Mesenteric fat pad (tissue), 1 donor: ENCODE data around the gene PSMB2. TPM values are rescaled to one million over a fixed set of nuclear protein-coding genes. Genes with fewer than 3 reads are reported as not detected.
"Not testable (repeated sequence)": the region's sequence is repeated elsewhere in the genome, so short reads cannot be mapped to it uniquely, and the experiment has no call there.

Experiments used
- DNase-seq: peaks from one replicate; pipeline ENCODE4 v3.0.0-alpha.2; 2020; ENCODE audit warnings: low spot score
- long read RNA-seq: library from polyadenylated mRNA; unstranded; transcript quantifications from one replicate; pipeline ENCODE4 v2.0.0, GENCODE V29; 2020
- total RNA-seq: library from RNA; stranded (reverse); fragmentation: NEBNext Ultra II Directional; extraction: Animal tissue kit (Norgen Biotek cat#: 25700); gene quantifications from one replicate; pipeline ENCODE4 v1.2.1, GENCODE V29; 2021
- donor health status: DM: yes; HTN: yes; CAD: no.

Gene PSMB2
- total RNA-seq = 47.4 TPM
- long read RNA-seq, transcript PSMB2-201 (6 exons, 2,701 nt) = major isoform, 40 of 43 reads
- long read RNA-seq, partial matches to known transcripts = 0 of 43 reads
- long read RNA-seq, other reads (novel, unspliced or antisense) = 3 of 43 reads

- peak; percentile 99 for DNase-seq
Observed at GRCh38 chr1:35641233-35641866, at the start of gene PSMB2. Gene PSMB2 (minus strand): TSS chr1:35641526. CDS start chr1:35641432, 94 bp downstream.

GRCh38 chr1:35691080-35691479 is 49.8 kb upstream of the PSMB2 start:
- no peak for DNase-seq

- not testable (repeated sequence) for DNase-seq
Observed at GRCh38 chr1:35690103-35690502, 48.8 kb upstream of the PSMB2 start.

- no peak for DNase-seq
Observed at GRCh38 chr1:35688161-35688560, 46.8 kb upstream of the PSMB2 start.

GRCh38 chr1:35683012-35683411 is 41.7 kb upstream of the PSMB2 start:
- DNase-seq = no peak

- DNase-seq = no peak
Observed at GRCh38 chr1:35680271-35680670, 38.9 kb upstream of the PSMB2 start.

- DNase-seq = no peak
Observed at GRCh38 chr1:35675773-35676172, 34.4 kb upstream of the PSMB2 start.

- DNase-seq = no peak
Observed at GRCh38 chr1:35674111-35674510, 32.8 kb upstream of the PSMB2 start.

GRCh38 chr1:35672116-35672515 is 30.8 kb upstream of the PSMB2 start:
- DNase-seq = no peak

- no peak for DNase-seq
Observed at GRCh38 chr1:35668506-35668905, 27.2 kb upstream of the PSMB2 start.

GRCh38 chr1:35666916-35667315 is 25.6 kb upstream of the PSMB2 start:
- DNase-seq = no peak

- DNase-seq = no peak
Observed at GRCh38 chr1:35666216-35666615, 24.9 kb upstream of the PSMB2 start.

- DNase-seq = no peak
Observed at GRCh38 chr1:35663434-35663833, 22.1 kb upstream of the PSMB2 start.

GRCh38 chr1:35661474-35661795 is 20.1 kb upstream of the PSMB2 start:
- DNase-seq = no peak

GRCh38 chr1:35660581-35661473 is 19.5 kb upstream of the PSMB2 start:
- DNase-seq = no peak

GRCh38 chr1:35659589-35659988 is 18.3 kb upstream of the PSMB2 start:
- no peak for DNase-seq

- no peak for DNase-seq
Observed at GRCh38 chr1:35657851-35658250, 16.5 kb upstream of the PSMB2 start.

GRCh38 chr1:35656863-35657232 is 15.5 kb upstream of the PSMB2 start:
- no peak for DNase-seq

- DNase-seq = no peak
Observed at GRCh38 chr1:35656148-35656862, 15.0 kb upstream of the PSMB2 start.

GRCh38 chr1:35655196-35655595 is 13.9 kb upstream of the PSMB2 start:
- DNase-seq = no peak

- no peak for DNase-seq
Observed at GRCh38 chr1:35650416-35650815, 9.1 kb upstream of the PSMB2 start.

- no peak for DNase-seq
Observed at GRCh38 chr1:35646043-35646442, 4.7 kb upstream of the PSMB2 start.
